AG09309 (cell line): ENCODE results near the gene PPP1R27.
"Not testable (repeated sequence)": the region's sequence is repeated elsewhere in the genome, so short reads cannot be mapped to it uniquely, and the experiment has no call there.

Experiments used
- DNase-seq: peaks from one replicate; pipeline ENCODE4 v3.0.0-alpha.2; 2010; ENCODE audit warnings: low read depth
- H3K4me3 ChIP-seq: 2 replicates; pipeline ENCODE4 v1.5.1; 2011; ENCODE audit warnings: mild to moderate bottlenecking, low read depth, low read length, moderate library complexity; ENCODE audit not compliant: control insufficient read depth
- TF ChIP-seq, protein P1 (sequence below): IDR thresholded peaks from 2 replicates; pipeline ENCODE4 v1.5.1; 2011; ENCODE audit warnings: mild to moderate bottlenecking, low read depth, low read length, inconsistent platforms; ENCODE audit not compliant: insufficient read depth, control insufficient read depth; ENCODE audit errors: missing control alignments

PPP1R27 gene

DNA sequence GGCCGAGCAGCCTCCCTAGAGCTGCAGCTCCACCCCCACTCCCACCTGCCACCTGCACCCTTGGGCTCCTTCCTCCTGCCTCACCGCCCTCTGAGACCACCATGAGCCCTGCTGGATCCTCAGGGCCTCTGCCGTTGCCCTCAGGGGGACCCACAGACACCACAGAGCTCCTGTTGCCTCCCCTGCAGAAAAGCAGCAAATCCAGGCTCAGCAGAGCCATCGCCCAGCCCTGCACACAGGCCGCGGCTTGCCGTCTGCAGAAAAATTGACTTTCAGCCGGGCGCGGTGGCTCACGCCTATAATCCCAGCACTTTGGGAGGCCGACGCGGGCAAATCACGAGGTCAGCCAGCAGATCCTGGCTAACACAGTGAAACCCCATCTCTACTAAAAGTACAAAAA is 7.0 kb upstream of the PPP1R27 start:
- H3K4me3 ChIP-seq = no peak overlapping the region
- TF ChIP-seq, protein P1, sequence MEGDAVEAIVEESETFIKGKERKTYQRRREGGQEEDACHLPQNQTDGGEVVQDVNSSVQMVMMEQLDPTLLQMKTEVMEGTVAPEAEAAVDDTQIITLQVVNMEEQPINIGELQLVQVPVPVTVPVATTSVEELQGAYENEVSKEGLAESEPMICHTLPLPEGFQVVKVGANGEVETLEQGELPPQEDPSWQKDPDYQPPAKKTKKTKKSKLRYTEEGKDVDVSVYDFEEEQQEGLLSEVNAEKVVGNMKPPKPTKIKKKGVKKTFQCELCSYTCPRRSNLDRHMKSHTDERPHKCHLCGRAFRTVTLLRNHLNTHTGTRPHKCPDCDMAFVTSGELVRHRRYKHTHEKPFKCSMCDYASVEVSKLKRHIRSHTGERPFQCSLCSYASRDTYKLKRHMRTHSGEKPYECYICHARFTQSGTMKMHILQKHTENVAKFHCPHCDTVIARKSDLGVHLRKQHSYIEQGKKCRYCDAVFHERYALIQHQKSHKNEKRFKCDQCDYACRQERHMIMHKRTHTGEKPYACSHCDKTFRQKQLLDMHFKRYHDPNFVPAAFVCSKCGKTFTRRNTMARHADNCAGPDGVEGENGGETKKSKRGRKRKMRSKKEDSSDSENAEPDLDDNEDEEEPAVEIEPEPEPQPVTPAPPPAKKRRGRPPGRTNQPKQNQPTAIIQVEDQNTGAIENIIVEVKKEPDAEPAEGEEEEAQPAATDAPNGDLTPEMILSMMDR = no peak
- DNase-seq = no peak

DNA sequence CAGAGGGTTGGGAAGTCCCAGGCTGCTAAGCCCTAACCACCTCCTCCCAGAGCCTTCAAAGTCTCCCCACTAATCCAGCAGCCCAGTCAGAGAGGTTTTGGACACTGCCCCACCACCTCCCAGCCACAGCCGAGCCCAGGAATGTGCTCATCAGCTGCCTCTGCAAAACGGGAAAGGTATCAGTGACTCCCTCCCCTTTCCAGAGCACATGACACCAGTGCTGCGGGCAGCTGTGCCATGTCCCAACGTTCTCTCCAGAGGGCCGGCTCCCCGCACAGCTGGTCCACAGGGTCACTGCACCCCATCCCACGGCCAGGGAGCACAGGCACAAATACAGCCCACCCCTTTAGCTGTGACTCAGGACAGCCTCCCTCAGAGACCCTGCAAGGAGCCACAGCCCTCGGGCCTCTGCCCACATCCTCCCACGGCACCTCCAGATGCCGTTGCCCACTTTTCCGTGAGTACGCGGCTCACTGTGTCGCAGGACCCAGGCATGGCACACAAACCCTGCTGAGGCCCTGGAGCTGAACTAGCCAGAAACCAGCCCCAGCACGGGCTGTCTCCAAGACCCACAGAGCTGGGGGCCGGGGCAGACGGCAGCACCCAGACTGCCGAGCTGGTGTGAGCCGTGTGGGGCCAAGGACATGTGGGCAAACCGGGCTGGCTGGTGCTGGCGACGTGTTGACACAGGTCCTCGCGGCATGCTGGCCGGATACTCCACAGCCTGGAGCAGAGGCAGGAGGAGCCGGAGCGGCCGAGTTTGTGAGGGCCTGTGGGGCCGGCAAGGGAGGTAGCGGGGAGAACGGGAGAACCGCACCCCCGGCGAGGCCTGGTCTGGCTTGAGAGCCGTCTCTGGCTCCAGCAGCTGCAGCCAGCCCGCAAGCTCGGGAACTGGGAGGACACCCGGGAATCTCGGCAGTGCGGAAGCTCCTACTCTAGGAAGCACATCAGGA is 6.3 kb upstream of the PPP1R27 start:
- DNase-seq = no peak
- TF ChIP-seq, protein P1 = no peak
- no peak overlapping the region for H3K4me3 ChIP-seq

DNA sequence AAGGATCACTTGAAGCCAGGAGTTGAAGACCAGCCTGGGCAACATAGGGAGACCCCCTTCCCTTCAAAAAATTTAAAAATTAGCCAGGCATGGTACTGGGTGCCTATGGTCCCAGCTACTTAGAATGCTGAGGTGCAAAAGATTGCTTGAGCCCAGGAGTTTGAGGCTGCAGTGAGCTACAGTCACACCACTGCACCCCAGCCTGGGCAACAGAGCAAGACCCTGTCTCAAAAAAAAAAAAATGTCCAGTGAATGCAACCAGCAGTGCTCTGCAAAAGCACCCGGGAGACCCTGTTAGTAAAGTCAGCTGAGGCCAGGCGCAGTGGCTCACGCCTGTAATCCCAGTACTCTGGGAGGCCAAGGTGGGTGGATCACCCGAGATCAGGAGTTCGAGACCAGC is 5.2 kb upstream of the PPP1R27 start:
- DNase-seq, H3K4me3 ChIP-seq: not testable (repeated sequence)

DNA sequence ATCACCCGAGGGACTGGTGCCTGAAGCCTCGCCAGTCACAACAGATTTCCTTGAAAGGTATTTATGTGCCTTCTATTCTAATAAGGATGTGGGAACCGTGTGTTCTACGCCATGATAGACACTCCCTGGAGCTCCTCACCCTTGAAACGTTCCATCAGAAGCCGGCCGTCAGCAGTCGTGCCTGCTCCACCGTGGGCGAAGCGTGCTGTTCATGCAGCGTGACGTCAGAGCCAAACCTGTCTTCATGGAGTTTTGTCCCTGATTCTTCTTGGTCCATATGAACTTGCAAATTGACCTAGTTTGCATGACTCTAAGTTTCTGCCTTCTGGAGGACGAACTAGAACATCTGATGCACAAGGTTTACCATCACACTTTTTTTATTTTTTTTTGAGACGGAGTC is 4.5 kb upstream of the PPP1R27 start:
- no peak for DNase-seq
- TF ChIP-seq, protein P1 = no peak
- no peak overlapping the region for H3K4me3 ChIP-seq

DNA sequence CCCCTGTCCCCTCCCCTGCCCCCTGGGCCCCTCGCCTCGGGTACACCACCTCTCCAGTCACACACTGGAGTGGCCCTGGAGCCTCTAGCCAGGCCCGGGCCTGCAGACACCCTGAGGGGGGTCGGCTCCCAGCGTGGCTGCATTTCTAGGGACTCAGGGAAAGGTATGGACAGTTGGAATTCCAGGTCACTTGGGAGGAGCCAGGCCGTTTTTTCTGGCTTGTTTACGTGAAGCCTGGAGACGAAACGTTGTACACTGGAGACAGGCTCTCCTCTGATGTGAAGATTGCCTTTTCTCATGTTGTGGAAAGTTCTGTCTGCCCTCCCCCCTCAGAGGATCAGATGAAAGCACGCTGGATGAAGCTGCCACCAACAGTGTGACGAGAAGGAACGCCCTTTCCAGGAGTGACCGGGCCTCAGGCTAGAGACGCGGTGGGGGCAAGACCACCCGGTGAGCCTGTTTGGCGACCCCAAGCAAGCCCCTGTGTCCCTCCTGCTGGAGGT is 4.0 kb upstream of the PPP1R27 start:
- no peak overlapping the region for H3K4me3 ChIP-seq
- TF ChIP-seq, protein P1 = no peak
- no peak for DNase-seq

DNA sequence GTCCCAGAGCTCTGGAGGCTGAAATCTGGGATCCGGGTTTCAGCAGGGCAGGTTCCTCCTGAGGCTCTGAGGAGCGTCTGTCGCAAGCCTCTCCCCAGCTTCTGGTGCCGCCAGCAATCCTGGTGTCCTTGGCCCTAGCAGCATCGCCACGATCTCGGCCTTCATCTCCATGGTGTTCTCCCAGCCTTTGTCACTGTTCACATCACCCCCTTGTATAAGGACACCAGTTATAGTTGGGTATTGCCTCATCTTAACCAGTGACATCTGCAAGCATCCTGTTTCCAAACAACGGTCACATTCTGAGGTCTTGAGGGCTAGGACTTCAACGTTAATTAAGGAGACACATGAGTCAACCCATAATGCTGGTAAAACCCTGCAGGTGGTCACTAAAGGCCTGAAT is 2.8 kb upstream of the PPP1R27 start:
- DNase-seq = no peak
- H3K4me3 ChIP-seq = no peak overlapping the region
- TF ChIP-seq, protein P1 = no peak
